Prostate gland (tissue), 2 donors: ENCODE results near the gene SNX21. TPM values are rescaled to one million over a fixed set of nuclear protein-coding genes. Genes with fewer than 3 reads are reported as not detected.

Experiments used
- DNase-seq: peaks from one replicate; pipeline ENCODE4 v3.0.0-alpha.2; 2019; ENCODE audit warnings: low spot score
- H3K27ac ChIP-seq, 2 donors: fragments of 200-600 bp; sonication (generic); 2 replicates each; pipeline ENCODE4 v1.5.1; 2017 to 2019
- H3K27me3 ChIP-seq: fragments of 200-600 bp; sonication (generic); replicated peaks from 2 replicates; pipeline ENCODE4 v1.5.1; 2019; ENCODE audit not compliant: insufficient read depth
- H3K36me3 ChIP-seq, 2 donors: fragments of 200-600 bp; sonication (generic); 1 replicate in 1 of 2; 2 replicates in 1 of 2; pipeline versions ENCODE4 v1.5.1 to v1.8.1; 2017 to 2019
- H3K4me1 ChIP-seq: fragments of 200-600 bp; sonication (generic); replicated peaks from 2 replicates; pipeline ENCODE4 v1.5.1; 2019
- H3K4me3 ChIP-seq, 2 donors: fragments of 200-600 bp; sonication (generic); 2 replicates each; pipeline ENCODE4 v1.5.1; 2017 to 2019
- H3K9me3 ChIP-seq: fragments of 200-600 bp; sonication (generic); 2 replicates; pipeline ENCODE4 v1.5.1; 2017
- POLR2A ChIP-seq: fragments of 450-650 bp; IDR thresholded peaks from one replicate; pipeline ENCODE4 v1.6.1; 2016; ENCODE audit warnings: antibody characterized with exemption, mild to moderate bottlenecking
- POLR2AphosphoS5 ChIP-seq: sonication (generic); formaldehyde crosslinking; IDR thresholded peaks from one replicate; pipeline ENCODE4 v1.6.1; 2017; ENCODE audit warnings: antibody characterized with exemption
- WGBS: methylation state at CpG from one replicate; pipeline ENCODE4 v1.1.5; 2018; 5-methylcytosine and 5-hydroxymethylcytosine counted together
- intact Hi-C: fragments of 100-400 bp; cut with DNase I; formaldehyde crosslinking; loops from one replicate; pipeline ENCODE4 v1.14.2; 2022
- total RNA-seq, 2 donors: library from RNA; depleted of rRNA; stranded (reverse); fragments of >200 nt; gene quantifications; one replicate each; pipeline ENCODE4 v1.1.0, GENCODE V29; 2016
- TF ChIP-seq, protein P1 (sequence below), 4 experiments: fragments of 200-600 bp in 2 of 4; fragments of 450-650 bp in 2 of 4; sonication (generic) in 2 of 4; IDR thresholded peaks; 1 replicate in 3 of 4; 2 replicates in 1 of 4; pipeline ENCODE4 v1.5.1; 2016 to 2019; ENCODE audit warnings: antibody characterized with exemption in 4 of 4, mild to moderate bottlenecking in 2 of 4, moderate library complexity in 2 of 4

Gene SNX21
- total RNA-seq, 2 donors from 2014 or later = 60.4 to 68.4 TPM

- no peaks in the 10 kb centered on the region for H3K9me3 ChIP-seq
- no peak overlapping the region for H3K4me3 ChIP-seq
- no peak for DNase-seq
- H3K36me3 ChIP-seq = no peaks in the 10 kb centered on the region
- no peak overlapping the region for H3K27ac ChIP-seq
- TF ChIP-seq POLR2A = no peak
- TF ChIP-seq, protein P1, sequence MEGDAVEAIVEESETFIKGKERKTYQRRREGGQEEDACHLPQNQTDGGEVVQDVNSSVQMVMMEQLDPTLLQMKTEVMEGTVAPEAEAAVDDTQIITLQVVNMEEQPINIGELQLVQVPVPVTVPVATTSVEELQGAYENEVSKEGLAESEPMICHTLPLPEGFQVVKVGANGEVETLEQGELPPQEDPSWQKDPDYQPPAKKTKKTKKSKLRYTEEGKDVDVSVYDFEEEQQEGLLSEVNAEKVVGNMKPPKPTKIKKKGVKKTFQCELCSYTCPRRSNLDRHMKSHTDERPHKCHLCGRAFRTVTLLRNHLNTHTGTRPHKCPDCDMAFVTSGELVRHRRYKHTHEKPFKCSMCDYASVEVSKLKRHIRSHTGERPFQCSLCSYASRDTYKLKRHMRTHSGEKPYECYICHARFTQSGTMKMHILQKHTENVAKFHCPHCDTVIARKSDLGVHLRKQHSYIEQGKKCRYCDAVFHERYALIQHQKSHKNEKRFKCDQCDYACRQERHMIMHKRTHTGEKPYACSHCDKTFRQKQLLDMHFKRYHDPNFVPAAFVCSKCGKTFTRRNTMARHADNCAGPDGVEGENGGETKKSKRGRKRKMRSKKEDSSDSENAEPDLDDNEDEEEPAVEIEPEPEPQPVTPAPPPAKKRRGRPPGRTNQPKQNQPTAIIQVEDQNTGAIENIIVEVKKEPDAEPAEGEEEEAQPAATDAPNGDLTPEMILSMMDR (IDR thresholded peaks at IDR 0.05) = no peak
- no peak for TF ChIP-seq POLR2AphosphoS5
- H3K27me3 ChIP-seq = no peaks in the 10 kb centered on the region
- WGBS = 94% methylated on average over 5 of the region's 5 CpGs
- H3K4me1 ChIP-seq = peaks cover 14% of the 10 kb centered on the region
- intact Hi-C loops = loop anchor here (5.0 kb wide), 1 partner anchor 38 kb away; no protein-coding TSS in a partner anchor
Measured at GRCh38 chr20:45859916-45860315, 26.3 kb downstream of the SNX21 start.

DNA sequence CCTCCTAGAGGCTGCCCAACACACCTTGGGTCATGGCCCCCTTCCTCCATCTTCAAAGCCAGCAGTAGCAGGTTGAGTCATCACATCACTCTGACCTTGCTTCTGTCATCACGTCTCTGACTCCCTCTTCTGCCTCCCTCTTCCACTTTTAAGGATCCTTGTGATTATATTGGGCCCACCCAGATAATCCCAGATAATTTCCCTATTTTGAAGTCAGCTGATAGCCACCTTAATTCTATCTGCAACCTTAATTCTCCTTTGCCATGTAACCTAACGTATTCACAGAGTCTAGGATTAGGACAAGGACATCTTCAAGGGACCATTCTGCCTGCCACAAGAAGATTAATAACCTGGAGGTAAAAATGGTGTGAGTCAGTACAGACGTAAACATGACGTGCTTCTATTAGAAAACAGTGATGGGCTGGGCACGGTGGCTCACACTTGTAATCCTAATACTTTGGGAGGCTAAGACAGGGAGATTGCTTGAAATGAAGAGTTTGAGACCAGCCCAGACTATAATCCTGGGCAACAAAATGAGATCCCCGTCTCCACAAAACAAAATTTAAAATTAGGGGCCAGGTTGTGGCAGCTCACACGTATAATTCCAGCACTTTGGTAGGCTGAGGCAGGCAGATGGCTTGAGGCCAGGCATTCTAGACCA, 27.1 kb downstream of the SNX21 start:
- TF ChIP-seq, protein P1 (IDR thresholded peaks at IDR 0.05) = no peak
- TF ChIP-seq POLR2AphosphoS5 (no peak), POLR2A (no peak)
- Histone ChIP-seq H3K27me3 (no peaks in the 10 kb centered on the region), H3K4me3 (no peak overlapping the region), H3K9me3 (no peaks in the 10 kb centered on the region), H3K27ac (no peak overlapping the region), H3K4me1 (peaks cover 9% of the 10 kb centered on the region), H3K36me3 (no peaks in the 10 kb centered on the region)
- intact Hi-C loops = no loop called here
- no peak for DNase-seq
- WGBS = 75% methylated on average over 7 of the region's 7 CpGs

GRCh38 chr20:45861221-45862075, 27.8 kb downstream of the SNX21 start:
- Histone ChIP-seq H3K9me3 (no peaks in the 10 kb centered on the region), H3K4me1 (peaks cover under 1% of the 10 kb centered on the region), H3K27me3 (no peaks in the 10 kb centered on the region), H3K4me3 (no peak overlapping the region), H3K27ac (no peak overlapping the region), H3K36me3 (no peaks in the 10 kb centered on the region)
- no peak for DNase-seq
- intact Hi-C loops = no loop called here
- WGBS = 94% methylated on average over 7 of the region's 7 CpGs
- no peak for TF ChIP-seq POLR2A
- no peak for TF ChIP-seq POLR2AphosphoS5
- TF ChIP-seq, protein P1 (IDR thresholded peaks at IDR 0.05) = no peak

- intact Hi-C loops = no loop called here
- DNase-seq = no peak
- TF ChIP-seq POLR2AphosphoS5 (no peak), POLR2A (no peak)
- TF ChIP-seq, protein P1 (IDR thresholded peaks at IDR 0.05) = no peak
- H3K4me3 ChIP-seq = no peak overlapping the region
- H3K27me3 ChIP-seq = no peaks in the 10 kb centered on the region
- H3K9me3 ChIP-seq = no peaks in the 10 kb centered on the region
- H3K4me1 ChIP-seq = no peaks in the 10 kb centered on the region
- H3K36me3 ChIP-seq = no peaks in the 10 kb centered on the region
- WGBS = 85% methylated on average over 7 of the region's 7 CpGs
- no peak overlapping the region for H3K27ac ChIP-seq
Measured at GRCh38 chr20:45863543-45864470, 30.2 kb downstream of the SNX21 start.
